Tibial nerve (tissue), 3 donors: ENCODE data around the gene DDX56.

ENCODE experiments used
- POLR2A ChIP-seq, 2 donors: fragments of 450-650 bp; IDR thresholded peaks; one replicate each; pipeline ENCODE4 v1.6.1; 2017; ENCODE audit warnings: antibody characterized with exemption in 2 of 2, mild to moderate bottlenecking in 2 of 2, moderate library complexity in 2 of 2
- TF ChIP-seq, protein P1 (sequence below), 5 experiments: fragments of 200-600 bp in 3 of 5; fragments of 450-650 bp in 2 of 5; sonication (generic) in 3 of 5; IDR thresholded peaks; one replicate each; pipeline ENCODE4 v1.5.1; 2016 to 2019; ENCODE audit warnings: antibody characterized with exemption in 5 of 5, mild to moderate bottlenecking in 3 of 5, moderate library complexity in 2 of 5

DNA sequence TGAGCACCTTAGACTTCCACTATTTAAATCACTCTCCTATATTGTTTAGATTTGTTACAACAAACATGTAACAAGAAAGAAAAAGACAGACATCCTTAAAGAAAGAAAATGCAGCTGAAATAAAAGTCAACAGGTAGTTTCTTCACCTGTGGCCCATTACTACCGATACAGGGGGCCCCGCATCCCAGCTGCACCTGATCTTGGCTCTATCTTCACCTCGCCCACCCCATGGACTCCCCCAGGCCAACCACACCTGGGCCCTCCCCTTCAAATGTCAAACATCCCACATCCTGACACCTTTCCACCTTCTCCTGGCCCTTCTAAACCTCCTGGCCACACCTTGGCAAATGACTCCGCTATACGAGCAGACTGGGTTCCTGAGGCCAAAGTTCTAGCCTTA lies 7.0 kb downstream of the DDX56 start:
- TF ChIP-seq, protein P1, sequence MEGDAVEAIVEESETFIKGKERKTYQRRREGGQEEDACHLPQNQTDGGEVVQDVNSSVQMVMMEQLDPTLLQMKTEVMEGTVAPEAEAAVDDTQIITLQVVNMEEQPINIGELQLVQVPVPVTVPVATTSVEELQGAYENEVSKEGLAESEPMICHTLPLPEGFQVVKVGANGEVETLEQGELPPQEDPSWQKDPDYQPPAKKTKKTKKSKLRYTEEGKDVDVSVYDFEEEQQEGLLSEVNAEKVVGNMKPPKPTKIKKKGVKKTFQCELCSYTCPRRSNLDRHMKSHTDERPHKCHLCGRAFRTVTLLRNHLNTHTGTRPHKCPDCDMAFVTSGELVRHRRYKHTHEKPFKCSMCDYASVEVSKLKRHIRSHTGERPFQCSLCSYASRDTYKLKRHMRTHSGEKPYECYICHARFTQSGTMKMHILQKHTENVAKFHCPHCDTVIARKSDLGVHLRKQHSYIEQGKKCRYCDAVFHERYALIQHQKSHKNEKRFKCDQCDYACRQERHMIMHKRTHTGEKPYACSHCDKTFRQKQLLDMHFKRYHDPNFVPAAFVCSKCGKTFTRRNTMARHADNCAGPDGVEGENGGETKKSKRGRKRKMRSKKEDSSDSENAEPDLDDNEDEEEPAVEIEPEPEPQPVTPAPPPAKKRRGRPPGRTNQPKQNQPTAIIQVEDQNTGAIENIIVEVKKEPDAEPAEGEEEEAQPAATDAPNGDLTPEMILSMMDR (IDR thresholded peaks at IDR 0.05), result no peak
- TF ChIP-seq POLR2A (IDR thresholded peaks at IDR 0.05), result no peak
